Naive thymus-derived CD8-positive, alpha-beta T cell (primary cell): ENCODE measurements around the gene PPP1R15B. TPM values are rescaled to one million over a fixed set of nuclear protein-coding genes. Genes with fewer than 3 reads are reported as not detected.

Source experiments
- ATAC-seq, 2 donors: fragments of 150-1000 bp; cut with Tn5 transposase in 1 of 2; sonication (Bioruptor Pico), chemical (Tn5 transposase) in 1 of 2; 1 replicate in 1 of 2; 2 replicates in 1 of 2; pipeline ENCODE4 v1.10.0; 2021; ENCODE audit warnings: mild to moderate bottlenecking in 2 of 2, moderate library complexity in 2 of 2
- POLR2A ChIA-PET: fragments of 350-600 bp; sonication (Branson Sonifier 250); formaldehyde crosslinking; loops from one replicate; lab custom pipeline; 2021; ENCODE audit warnings: antibody characterized with exemption; lab: Charles Lee
- DNase-seq, 10 donors: peaks; one replicate each; pipeline versions ENCODE4 v3.0.0 to v3.0.0-alpha.2; 2020 to 2022
- H3K27ac Mint-ChIP-seq, 10 donors: one replicate each; pipeline ENCODE4 v1.8.0; 2020 to 2022; ENCODE audit warnings: mild to moderate bottlenecking in 10 of 10, mixed read lengths in 10 of 10, moderate library complexity in 4 of 10, inconsistent platforms in 1 of 10
- H3K27me3 Mint-ChIP-seq, 5 donors: one replicate each; pipeline ENCODE4 v1.8.0; 2021 to 2022; ENCODE audit warnings: mixed read lengths in 5 of 5
- H3K36me3 Mint-ChIP-seq, 3 donors: one replicate each; pipeline ENCODE4 v1.8.0; 2020 to 2022; ENCODE audit warnings: mixed read lengths in 3 of 3, mild to moderate bottlenecking in 2 of 3, inconsistent platforms in 1 of 3
- H3K4me1 Mint-ChIP-seq, 4 donors: one replicate each; pipeline ENCODE4 v1.8.0; 2021 to 2022; ENCODE audit warnings: mixed read lengths in 4 of 4
- H3K4me3 Mint-ChIP-seq, 10 donors: one replicate each; pipeline ENCODE4 v1.8.0; 2020 to 2022; ENCODE audit warnings: mild to moderate bottlenecking in 10 of 10, mixed read lengths in 10 of 10, moderate library complexity in 6 of 10, inconsistent platforms in 1 of 10
- H3K9me3 Mint-ChIP-seq, 9 donors: one replicate each; pipeline ENCODE4 v1.8.0; 2020 to 2022; ENCODE audit warnings: mixed read lengths in 9 of 9, mild to moderate bottlenecking in 3 of 9, inconsistent platforms in 1 of 9, moderate library complexity in 1 of 9
- polyA plus RNA-seq, 3 donors: library from polyadenylated mRNA; unstranded; fragments of 300-500 nt; fragmentation: Illumina TruSeq; gene quantifications; one replicate each; pipeline ENCODE4 v1.2.3, GENCODE V29; 2021
- total RNA-seq, 8 experiments: library from RNA in 2 of 8; stranded (reverse) in 2 of 8; gene quantifications; one replicate each; pipeline ENCODE4 v1.2.3 and lab custom pipeline; 2021 to 2026

Gene PPP1R15B
- total and polyA plus RNA-seq, 5 experiments from 2014 or later, result 14.2 to 87.3 (median 20.8) TPM

- ATAC-seq, result no peak
- Mint-ChIP-seq H3K4me3 (no peak overlapping the region), H3K9me3 (no peaks in the 10 kb centered on the region), H3K4me1 (peaks cover 0 to 6% (median 4%) of the 10 kb centered on the region in 4 donors), H3K27me3 (peaks cover 0 to 6% (median 0%) of the 10 kb centered on the region in 5 donors), H3K27ac (no peak overlapping the region), H3K36me3 (no peaks in the 10 kb centered on the region)
- POLR2A ChIA-PET, result no interaction called here
- DNase-seq, result no peak
Measured at GRCh38 chr1:204368996-204369726, 42.5 kb downstream of the PPP1R15B start.

- Mint-ChIP-seq H3K4me3 (no peak overlapping the region), H3K9me3 (no peaks in the 10 kb centered on the region), H3K36me3 (no peaks in the 10 kb centered on the region), H3K27ac (peak overlapping the region in 1 of 10 donors; percentile 29), H3K4me1 (peaks cover 10 to 16% (median 12%) of the 10 kb centered on the region in 4 donors), H3K27me3 (peaks cover 0 to 6% (median 0%) of the 10 kb centered on the region in 5 donors)
- ATAC-seq, result no peak
- no peak for DNase-seq
- POLR2A ChIA-PET, result no interaction called here
Measured at GRCh38 chr1:204367956-204368355, 43.7 kb downstream of the PPP1R15B start.

GRCh38 chr1:204367193-204367858, 44.3 kb downstream of the PPP1R15B start:
- ATAC-seq, result no peak
- Mint-ChIP-seq H3K27me3 (peaks cover 0 to 6% (median 0%) of the 10 kb centered on the region in 5 donors), H3K4me1 (peaks cover 11 to 19% (median 15%) of the 10 kb centered on the region in 4 donors), H3K36me3 (no peaks in the 10 kb centered on the region), H3K9me3 (no peaks in the 10 kb centered on the region), H3K4me3 (no peak overlapping the region), H3K27ac (no peak overlapping the region)
- POLR2A ChIA-PET, result no interaction called here
- DNase-seq, result no peak

- no peak for ATAC-seq
- no peak for DNase-seq
- POLR2A ChIA-PET, result no interaction called here
- Mint-ChIP-seq H3K27ac (peak overlapping the region in 1 of 10 donors; percentile 27), H3K4me1 (peaks cover 11 to 19% (median 15%) of the 10 kb centered on the region in 4 donors), H3K27me3 (peaks cover 0 to 6% (median 0%) of the 10 kb centered on the region in 5 donors), H3K9me3 (no peaks in the 10 kb centered on the region), H3K36me3 (no peaks in the 10 kb centered on the region), H3K4me3 (no peak overlapping the region)
Measured at GRCh38 chr1:204366759-204367158, 44.9 kb downstream of the PPP1R15B start.

GRCh38 chr1:204363335-204364114, 48.1 kb downstream of the PPP1R15B start:
- DNase-seq (peak; percentile 52 to 87 (median 71)), ATAC-seq (peak; percentile 91 to 92)
- peaks cover 0 to 12% (median 8%) of the 10 kb centered on the region in 5 donors for H3K27me3 Mint-ChIP-seq
- H3K4me1 Mint-ChIP-seq, result peaks cover 11 to 16% (median 13%) of the 10 kb centered on the region in 4 donors
- no peaks in the 10 kb centered on the region for H3K36me3 Mint-ChIP-seq
- H3K4me3 Mint-ChIP-seq, result peak overlapping the region; percentile 39 to 87 (median 78)
- POLR2A ChIA-PET, result interaction anchor here (0.9 to 2.2 kb wide), 2 partner anchors 196 to 201 kb away, joined by 3 to 13 read pairs; no protein-coding TSS in a partner anchor
- H3K9me3 Mint-ChIP-seq, result no peaks in the 10 kb centered on the region
- H3K27ac Mint-ChIP-seq, result peak overlapping the region; percentile 2 to 86 (median 54)

GRCh38 chr1:204362984-204363334, 48.7 kb downstream of the PPP1R15B start:
- Mint-ChIP-seq H3K4me3 (peak overlapping the region; percentile 61 to 87 (median 78)), H3K27me3 (peaks cover 0 to 12% (median 10%) of the 10 kb centered on the region in 5 donors), H3K9me3 (no peaks in the 10 kb centered on the region), H3K4me1 (peaks cover 11 to 16% (median 13%) of the 10 kb centered on the region in 4 donors), H3K36me3 (no peaks in the 10 kb centered on the region), H3K27ac (peak overlapping the region in 6 of 10 donors; percentile 45 to 86 (median 74))
- POLR2A ChIA-PET, result interaction anchor here (0.9 to 2.2 kb wide), 2 partner anchors 195 to 200 kb away, joined by 3 to 13 read pairs; no protein-coding TSS in a partner anchor
- DNase-seq (no peak), ATAC-seq (no peak)

GRCh38 chr1:204361781-204362180, 49.8 kb downstream of the PPP1R15B start:
- H3K9me3 Mint-ChIP-seq, result no peaks in the 10 kb centered on the region
- peak overlapping the region in 2 of 10 donors; percentile 14 to 27 for H3K4me3 Mint-ChIP-seq
- POLR2A ChIA-PET, result no interaction called here
- no peaks in the 10 kb centered on the region for H3K36me3 Mint-ChIP-seq
- DNase-seq, result no peak
- peak overlapping the region in 2 of 10 donors; percentile 66 to 67 for H3K27ac Mint-ChIP-seq
- H3K27me3 Mint-ChIP-seq, result peaks cover 0 to 16% (median 10%) of the 10 kb centered on the region in 5 donors
- H3K4me1 Mint-ChIP-seq, result peaks cover 11 to 16% (median 12%) of the 10 kb centered on the region in 4 donors
- ATAC-seq, result no peak

GRCh38 chr1:204361341-204361771, 50.3 kb downstream of the PPP1R15B start:
- peaks cover 11 to 16% (median 12%) of the 10 kb centered on the region in 4 donors for H3K4me1 Mint-ChIP-seq
- H3K27me3 Mint-ChIP-seq, result peaks cover 0 to 16% (median 10%) of the 10 kb centered on the region in 5 donors
- no peaks in the 10 kb centered on the region for H3K36me3 Mint-ChIP-seq
- POLR2A ChIA-PET, result interaction anchor here (0.6 kb wide), 1 partner anchor 198 kb away, joined by 5 read pairs; no protein-coding TSS in a partner anchor
- no peak for ATAC-seq
- H3K27ac Mint-ChIP-seq, result peak overlapping the region in 1 of 10 donors; percentile 67
- no peak for DNase-seq
- H3K9me3 Mint-ChIP-seq, result no peaks in the 10 kb centered on the region
- peak overlapping the region in 2 of 10 donors; percentile 15 to 27 for H3K4me3 Mint-ChIP-seq

GRCh38 chr1:204360314-204360713, 51.3 kb downstream of the PPP1R15B start:
- ATAC-seq (no peak), DNase-seq (no peak)
- POLR2A ChIA-PET, result no interaction called here
- Mint-ChIP-seq H3K36me3 (no peaks in the 10 kb centered on the region), H3K9me3 (no peaks in the 10 kb centered on the region), H3K4me3 (no peak overlapping the region), H3K27ac (no peak overlapping the region), H3K27me3 (peaks cover 0 to 11% (median 10%) of the 10 kb centered on the region in 5 donors), H3K4me1 (peaks cover 10 to 16% (median 12%) of the 10 kb centered on the region in 4 donors)

GRCh38 chr1:204359474-204360255, 52.0 kb downstream of the PPP1R15B start, which contains the start of gene PLEKHA6:
Gene PLEKHA6 (minus strand): TSS chr1:204359929. CDS start chr1:204273727, 86,202 bp downstream.
- POLR2A ChIA-PET, result no interaction called here
- H3K27me3 Mint-ChIP-seq, result peaks cover 0 to 11% (median 10%) of the 10 kb centered on the region in 5 donors
- H3K36me3 Mint-ChIP-seq, result no peaks in the 10 kb centered on the region
- H3K27ac Mint-ChIP-seq, result peak within 1 kb of the TSS in 3 of 10 donors; percentile 13 to 62 (median 13)
- ATAC-seq (no peak), DNase-seq (no peak)
- peaks cover 10 to 16% (median 12%) of the 10 kb centered on the region in 4 donors for H3K4me1 Mint-ChIP-seq
- no peaks in the 10 kb centered on the region for H3K9me3 Mint-ChIP-seq
- H3K4me3 Mint-ChIP-seq, result no peak within 1 kb of the TSS

- peaks cover 10 to 16% (median 12%) of the 10 kb centered on the region in 4 donors for H3K4me1 Mint-ChIP-seq
- H3K4me3 Mint-ChIP-seq, result no peak overlapping the region
- H3K27ac Mint-ChIP-seq, result no peak overlapping the region
- H3K9me3 Mint-ChIP-seq, result no peaks in the 10 kb centered on the region
- peaks cover 0 to 11% (median 10%) of the 10 kb centered on the region in 5 donors for H3K27me3 Mint-ChIP-seq
- ATAC-seq, result no peak
- DNase-seq, result no peak
- no peaks in the 10 kb centered on the region for H3K36me3 Mint-ChIP-seq
- POLR2A ChIA-PET, result no interaction called here
Measured at GRCh38 chr1:204359131-204359473, 52.5 kb downstream of the PPP1R15B start.
